ENCODE data around the gene BPIFA2.

- no peak for TF ChIP-seq GABPA (IDR thresholded peaks at IDR 0.05; ENCODE audit: low read depth)
- no peak for TF ChIP-seq SRF (IDR thresholded peaks at IDR 0.05; ENCODE audit: low read depth in 2 of 2, low read length in 2 of 2)
- no peak for TF ChIP-seq JUND (IDR thresholded peaks at IDR 0.05; ENCODE audit: low read depth, low read length)
- no peak for TF ChIP-seq EP300 (IDR thresholded peaks at IDR 0.05; ENCODE audit: borderline replicate concordance in 1 of 2, control insufficient read depth in 1 of 2, low read depth in 2 of 2, low read length in 2 of 2)
- no peak for TF ChIP-seq ZBTB40 (IDR thresholded peaks at IDR 0.05; ENCODE audit: borderline replicate concordance)
These were observed 40.4 kb upstream of the BPIFA2 start for GRCh38 chr20:33127422-33128097.
